ENCODE results near the gene ZNF414.
"Not testable (repeated sequence)": the region's sequence is repeated elsewhere in the genome, so short reads cannot be mapped to it uniquely, and the experiment has no call there.

ZNF414 gene

DNA sequence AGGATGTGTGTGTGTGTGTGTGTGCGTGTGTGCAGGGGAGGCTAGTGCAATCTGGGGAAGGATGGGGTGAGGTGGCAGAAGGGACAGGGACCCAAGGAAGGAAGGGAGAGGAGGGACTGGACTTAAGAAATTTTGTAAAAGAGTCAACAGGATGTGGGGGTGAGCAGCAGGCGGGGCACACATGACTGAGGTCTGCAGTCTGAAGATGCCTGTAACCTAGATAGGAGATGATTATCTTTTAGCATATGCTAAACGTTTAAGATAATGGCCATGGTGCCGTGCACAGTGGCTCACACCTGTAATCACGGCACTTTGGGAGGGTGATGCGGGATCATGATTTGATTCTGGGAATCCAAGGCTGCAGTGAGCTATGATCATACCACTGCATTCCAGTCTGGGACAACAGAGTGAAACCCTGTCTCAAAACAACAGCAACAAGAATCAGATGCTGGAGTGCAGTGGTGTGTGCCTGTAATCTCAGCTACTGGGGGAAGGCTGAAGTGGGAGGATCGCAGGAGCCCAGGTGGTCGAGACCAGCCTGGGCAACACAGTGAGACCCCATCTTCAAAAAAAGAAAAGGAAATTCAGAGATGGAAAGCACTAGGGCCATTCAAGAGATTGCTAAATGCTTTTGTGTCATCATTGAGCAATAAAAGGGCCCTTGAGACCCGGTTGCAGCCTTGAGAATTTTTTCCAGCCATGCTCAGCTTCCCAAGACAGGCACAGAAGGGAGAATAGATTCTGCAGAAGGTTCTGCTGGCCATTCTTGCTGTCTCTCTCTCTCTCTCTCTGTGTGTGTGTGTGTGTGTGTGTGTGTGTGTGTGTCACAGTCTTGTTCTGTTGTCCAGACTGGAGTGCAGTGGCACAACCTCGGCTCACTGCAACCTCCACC lies 3.8 kb upstream of the ZNF414 start:
- no peak for DNase-seq

DNA sequence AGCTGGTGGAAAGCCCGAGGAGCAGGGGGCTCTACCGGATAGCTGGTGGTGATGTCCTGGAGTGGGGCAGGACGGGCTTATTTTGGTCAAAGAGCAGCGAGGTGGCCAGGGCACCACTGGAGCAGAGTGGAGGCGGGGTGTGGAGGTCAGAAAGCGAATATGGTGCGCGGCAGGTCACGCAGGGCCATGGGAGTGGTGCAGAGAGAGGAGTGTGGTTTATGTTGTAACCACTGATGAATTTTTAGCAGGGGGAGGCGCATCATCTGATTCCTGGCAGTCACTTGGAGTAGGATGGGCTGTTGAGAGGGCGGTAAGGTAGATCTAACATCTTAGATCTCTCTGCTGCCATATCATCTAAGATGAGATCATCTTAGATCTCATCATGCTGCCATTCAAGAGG lies 1.4 kb upstream of the ZNF414 start:
- DNase-seq: no peak

DNA sequence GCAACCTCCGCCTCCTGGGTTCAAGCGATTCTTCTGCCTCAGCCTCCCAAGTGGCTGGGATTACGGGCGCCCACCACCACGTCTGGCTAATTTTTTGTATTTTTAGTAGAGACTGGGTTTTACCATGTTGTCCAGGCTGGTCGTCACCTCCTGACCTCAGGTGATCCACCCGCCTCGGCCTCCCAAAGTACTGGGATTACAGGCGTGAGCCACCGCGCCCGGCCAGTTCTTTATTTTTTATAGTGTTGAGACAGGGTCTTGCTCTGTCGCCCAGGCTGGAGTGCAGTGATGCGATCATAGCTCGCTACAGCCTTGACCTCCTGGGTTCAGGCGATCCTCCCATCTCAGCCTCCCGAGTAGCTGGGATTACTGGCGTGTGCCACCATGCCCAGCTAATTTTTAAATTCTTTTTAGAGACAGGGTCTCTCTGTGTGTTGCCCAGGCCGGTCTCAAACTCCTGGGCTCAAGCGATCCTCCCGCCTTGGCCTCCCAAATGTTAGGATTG lies 590 bp upstream of the ZNF414 start:
- not testable (repeated sequence) for DNase-seq

DNA sequence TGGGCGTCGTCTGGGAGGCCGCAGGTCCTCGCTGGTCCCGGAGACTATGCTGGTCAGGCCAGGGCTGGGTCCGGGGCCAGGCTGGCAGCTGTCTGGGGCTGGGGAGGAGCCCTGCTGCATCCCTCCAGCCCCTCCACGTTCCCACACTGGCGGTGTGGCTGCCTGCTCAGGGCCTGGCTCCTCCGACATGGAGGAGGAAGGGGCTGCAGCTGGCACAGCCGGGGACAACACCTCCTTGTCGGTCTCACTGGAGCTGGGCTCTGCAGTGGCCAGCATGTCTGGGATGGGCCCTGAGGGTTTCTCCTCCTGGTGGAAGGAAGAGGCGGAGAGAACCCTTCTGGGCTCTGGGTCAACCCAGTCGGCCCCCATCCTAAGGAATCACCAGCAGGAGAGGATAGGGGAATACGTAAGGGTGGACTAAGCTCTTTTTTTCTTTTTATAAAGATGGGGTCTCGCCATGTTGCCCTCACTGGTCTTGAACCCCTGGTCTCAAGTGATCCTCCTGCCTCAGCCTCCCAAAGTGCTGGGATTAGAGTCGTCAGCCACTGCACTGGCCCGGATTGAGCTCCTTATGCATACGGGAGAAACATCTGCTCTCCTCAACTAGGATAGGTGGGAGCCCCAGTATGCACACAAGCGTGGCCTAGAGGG lies 806 bp downstream of the ZNF414 start:
- DNase-seq: no peak

DNA sequence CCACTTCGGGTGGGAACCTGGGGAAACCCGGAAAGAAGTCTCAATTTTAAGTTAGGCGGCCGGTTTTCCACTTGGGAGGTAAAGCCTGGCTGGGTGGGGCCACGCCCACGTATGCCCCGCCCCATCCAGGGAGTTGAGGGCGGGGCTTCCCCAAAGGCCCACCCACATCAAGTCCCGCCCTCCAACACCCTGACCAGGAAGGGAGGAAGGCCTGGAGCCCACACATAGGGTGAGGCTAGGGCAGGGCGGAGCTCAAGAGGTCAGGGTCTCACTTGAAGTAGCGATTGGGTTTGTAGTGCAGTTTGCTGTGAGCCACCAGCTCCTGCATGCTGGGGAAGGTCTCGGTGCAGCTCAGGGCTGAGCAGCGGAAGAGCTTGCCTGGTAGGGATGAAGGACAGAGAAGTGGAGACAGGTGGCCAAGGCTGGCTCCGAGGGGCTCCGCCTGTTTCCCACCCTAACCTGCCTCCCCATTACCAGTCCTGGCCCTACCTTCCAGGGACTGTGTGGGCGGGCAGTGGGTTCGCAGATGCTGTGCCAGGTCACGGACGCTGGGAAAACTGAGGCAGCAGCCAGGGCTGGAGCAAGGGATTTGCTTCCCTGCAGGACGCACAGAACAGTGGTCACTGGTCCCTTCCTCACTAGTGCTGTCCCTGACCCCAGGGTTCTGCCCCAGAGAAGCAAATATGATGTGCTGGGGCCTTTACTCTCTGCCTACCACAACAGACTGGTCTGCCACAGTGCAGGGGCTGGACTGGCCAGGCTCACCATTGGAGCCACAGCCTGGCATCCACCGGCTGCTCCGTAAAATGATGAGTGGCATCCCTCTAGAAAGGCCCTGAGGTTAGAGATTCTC lies 1.6 kb downstream of the ZNF414 start:
- no peak for DNase-seq

DNA sequence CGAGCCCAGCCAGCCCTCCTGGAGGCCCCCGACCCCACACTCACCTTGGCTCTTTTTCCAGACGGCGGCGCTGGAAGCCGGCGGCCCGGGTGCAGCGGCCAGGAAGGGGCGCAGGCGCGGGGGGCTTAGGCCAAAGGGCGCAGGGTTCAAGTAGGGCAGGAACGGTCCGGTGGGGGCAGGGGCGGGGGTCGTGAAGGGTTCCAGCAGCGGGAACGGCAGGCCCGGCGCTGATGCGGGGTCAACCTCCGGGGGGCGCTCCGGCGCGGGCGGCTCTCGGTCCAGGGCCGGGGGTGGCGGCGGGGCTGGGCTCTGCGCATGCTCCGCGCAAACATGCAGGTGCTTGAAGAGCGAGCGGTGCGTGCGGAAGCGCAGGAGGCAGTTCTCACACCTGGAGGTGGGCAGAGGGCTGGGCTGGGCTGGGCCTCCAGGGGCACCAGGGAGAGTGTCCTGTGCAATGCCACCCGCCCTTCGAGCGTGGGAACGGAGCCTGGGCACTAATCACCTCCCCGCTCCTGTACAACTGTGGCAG lies 2.3 kb downstream of the ZNF414 start:
- DNase-seq: no peak

DNA sequence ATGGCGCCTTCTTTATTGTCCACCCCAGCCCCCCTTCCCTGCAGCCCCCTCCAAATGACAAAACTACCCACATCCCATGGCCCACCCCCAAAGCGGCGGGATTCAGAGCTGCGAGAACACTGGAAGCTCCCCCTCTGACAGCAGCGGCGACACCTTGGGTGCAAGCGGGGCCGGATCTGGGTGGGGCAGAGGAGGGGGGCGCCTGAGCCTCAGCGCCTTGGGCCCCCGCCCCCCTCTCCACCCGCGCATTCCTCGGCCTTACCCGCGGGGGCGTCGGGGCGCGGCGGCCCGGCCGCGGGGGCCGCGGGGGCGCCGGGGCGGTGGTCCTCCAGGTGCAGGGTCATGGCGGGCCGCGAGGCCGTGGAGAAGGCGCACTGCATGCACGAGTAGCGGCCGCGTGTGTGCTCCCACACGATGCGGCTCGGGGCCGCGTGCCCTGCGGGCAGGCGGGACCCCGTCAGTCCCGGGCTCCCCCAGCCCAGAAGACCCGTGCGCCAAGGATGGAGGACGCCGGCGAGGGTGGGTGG lies 3.3 kb downstream of the ZNF414 start:
- no peak for DNase-seq

DNA sequence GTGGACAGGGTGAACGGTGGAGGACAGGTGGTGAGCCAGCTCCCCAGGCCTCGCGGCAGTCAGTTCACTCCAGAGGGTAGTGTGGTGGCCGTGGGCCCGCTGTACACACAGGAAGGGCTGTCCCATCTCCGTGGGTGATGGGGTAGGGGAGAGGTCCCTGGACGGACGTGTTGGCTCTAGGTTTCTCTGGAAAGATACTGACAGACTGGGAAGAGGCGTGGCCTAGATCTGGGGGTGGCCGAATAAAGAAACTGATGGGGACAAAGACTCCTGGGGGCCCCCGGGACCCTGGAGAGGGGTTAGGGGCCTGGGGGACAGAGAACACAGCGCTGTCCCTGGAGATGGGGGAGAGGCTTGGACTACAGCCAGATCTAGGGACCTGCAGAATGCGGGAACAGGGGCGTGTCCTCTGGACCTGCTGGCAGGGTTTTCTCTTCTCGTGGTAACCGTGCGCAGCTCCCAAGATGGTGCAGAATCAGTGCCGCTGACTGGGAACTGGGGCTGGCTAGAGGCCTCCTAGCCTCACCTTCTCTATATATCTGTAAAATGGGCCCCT lies 7.5 kb downstream of the ZNF414 start:
- no peak for DNase-seq

DNA sequence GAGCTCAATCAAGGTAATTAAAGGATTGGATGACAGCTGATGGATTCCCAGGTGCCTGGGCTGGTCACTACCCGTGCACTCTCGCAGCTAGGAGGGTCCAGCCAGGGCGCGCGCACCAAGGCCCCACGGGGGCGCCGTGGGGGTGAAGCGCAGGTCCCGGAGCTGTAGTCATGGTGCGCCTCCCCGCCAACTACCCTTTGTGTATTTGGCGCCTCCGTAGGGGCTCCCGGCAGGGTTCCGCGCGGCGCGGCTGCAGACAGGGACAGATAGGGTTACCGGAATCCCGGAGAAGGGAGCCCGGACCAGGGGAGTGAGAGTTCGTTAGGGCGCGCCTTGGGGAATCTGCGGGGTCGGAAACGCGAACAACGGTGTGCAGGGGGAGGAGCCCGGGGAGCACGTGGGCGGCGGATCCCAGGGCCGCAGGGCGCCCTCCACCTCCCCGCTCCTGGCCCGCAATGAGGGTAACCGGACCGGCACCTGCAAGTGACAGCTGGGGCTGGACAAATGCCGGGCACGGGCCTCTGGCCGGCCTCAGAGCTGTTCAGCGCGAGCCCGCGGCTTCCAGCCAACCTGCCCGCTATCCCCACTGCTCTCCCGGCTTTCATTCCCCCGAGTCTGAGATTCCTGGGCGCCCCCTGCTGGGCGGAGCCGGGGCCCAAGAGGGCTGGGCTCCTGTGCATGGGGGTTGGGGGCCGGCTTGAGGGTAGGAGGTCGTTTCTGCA lies 8.1 kb downstream of the ZNF414 start:
- no peak for DNase-seq

DNA sequence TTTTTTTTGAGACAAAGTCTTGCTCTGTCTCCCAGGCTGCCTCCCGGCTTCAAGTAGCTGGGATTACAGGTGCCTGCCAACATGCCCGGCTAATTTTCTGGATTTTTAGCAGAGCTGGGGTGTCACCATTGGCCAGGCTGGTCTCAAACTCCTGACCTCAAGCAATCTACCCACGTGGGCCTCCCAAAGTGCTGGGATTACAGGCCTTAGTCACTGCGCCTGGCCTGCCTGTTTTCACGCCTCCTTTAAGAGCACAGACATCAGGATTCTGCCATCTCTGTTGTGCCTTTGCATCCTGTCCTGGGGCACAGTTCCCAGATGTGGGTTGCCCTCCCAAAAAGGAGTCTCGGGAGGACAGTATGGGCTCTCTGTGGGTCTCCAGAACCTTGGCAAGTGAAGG lies 9.0 kb downstream of the ZNF414 start:
- DNase-seq: no peak

DNA sequence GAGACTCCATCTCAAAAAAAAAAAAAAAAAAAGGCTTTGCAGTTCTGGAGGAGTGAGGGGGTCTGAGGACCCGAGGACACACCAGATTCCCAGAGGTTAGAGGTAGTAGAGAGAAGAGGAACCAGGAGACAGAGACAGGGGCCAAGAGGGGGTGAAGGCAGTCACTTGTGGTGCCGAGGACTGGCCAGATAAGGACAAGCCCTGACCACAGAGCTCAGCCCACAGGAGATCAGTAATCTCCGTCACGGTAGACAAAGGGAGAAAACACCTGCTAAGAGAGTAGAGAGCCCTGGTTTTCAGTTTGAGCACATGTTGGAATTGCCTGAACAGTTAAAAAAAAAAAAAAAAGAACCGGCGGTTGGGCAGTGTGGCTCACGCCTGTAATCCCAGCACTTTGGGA lies 9.8 kb downstream of the ZNF414 start:
- DNase-seq: no peak

DNA sequence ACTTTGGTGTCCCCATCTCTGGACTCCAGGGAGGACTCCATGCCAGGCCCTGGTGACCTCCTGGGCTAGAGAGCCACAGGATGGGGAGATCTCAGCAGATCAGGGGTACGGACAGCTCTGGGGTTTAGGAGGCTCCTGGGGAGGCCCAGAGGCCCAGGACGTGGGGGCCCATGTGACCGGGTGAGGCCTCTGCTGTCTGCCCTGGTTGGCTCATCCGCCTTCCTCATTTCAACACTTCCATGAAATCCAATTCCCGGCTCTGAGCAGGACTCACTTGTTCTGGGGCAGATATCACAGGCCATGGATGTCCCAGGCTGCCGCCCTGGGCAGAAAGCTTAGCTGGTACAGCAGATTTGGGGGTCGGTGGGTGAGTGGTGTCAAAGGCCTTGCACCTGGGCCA lies 10.5 kb downstream of the ZNF414 start:
- no peak for DNase-seq

DNA sequence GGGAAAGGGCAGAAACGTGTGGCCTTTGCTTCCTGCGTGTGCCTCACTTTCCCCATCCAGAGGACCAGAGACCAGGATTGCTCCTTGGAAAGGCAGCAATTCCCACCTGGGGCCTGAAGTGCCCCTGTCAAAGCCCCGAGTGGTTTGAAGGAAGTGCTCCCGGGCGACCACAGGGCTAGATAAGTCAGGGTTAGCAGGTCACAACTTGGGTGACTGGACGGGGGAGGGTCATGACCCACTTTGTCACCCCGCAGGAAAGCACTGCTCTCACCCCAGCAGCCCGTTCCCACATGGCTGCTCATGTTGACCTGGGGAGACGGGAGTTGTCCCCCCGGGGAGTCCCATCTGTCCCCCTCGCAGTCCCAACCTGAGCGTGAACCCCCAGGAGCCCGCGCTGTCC lies 12.0 kb downstream of the ZNF414 start:
- DNase-seq: no peak

DNA sequence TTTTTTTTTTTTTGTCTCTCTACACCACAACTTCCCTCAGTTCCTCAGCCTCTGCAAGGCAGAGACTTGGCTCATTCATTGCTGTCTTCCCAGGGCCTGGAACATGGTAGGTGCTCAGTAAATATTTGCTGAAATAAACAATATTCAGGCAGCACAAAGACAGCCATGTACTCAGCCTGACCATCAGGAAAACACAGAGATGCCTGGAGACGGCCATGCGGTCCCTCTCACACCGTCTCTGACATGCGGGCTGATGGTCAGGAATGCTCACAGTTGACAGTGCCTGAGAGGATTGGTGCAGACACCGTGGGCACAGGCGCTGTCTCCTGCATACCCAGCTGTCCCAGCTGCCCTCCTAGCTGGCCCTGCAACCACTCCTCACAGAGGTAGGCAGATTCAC lies 12.5 kb downstream of the ZNF414 start:
- no peak for DNase-seq

DNA sequence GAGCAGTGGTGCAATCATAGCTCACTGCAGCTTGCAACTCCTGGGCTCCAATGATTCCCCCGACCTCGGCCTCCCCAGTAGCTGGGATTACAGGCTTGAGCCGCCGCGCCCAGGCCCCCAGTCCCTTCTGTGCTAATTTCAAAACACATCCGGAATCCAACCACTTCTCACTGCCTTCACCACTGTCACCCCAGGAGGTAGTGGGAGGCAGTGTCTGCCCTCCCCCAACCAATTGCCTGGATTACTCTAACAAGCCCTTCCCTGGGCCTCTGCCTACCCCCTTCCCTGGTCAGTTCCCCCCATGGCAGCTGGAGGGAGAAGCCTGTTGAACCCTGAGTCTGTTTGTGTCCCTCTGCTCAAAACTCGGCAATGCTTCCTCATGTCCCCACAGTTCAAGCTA lies 13.8 kb downstream of the ZNF414 start:
- DNase-seq: no peak

DNA sequence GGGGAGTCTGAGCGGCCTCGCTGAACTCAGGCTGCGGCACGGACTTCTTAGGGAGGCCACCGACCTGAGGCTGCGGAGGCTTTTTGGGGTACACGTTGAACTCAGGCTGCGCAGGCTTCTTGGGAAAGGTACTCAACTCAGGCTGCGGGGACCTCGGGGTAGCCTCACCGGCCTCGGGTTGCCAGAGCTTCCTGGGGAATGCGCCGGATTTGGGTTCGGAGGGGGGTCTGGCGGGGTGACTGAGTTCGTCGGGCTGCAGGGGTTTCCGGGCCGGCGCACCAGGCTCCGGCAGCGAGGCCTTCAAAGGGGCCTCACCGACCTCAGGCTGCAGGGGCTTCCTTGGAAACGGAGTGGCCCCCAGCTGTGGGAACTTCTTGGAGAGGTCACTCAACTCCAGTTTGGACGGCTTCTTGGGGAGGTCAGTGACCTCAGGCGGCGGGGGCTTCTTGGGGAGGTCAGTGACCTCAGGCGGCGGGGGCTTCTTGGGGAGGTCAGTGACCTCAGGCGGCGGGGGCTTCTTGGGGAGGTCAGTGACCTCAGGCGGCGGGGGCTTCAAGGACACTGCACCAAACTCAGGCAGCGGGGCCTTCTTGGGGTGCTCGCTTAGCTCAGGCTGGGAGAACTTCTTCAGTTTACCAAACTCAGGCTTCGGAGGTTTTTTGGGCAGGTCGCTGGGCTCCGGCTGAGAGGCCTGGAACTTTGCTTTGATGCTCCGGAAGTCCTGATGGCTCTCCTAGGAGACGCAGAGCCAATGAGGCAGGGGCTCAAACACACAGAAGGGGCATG lies 14.7 kb downstream of the ZNF414 start:
- DNase-seq: no peak

DNA sequence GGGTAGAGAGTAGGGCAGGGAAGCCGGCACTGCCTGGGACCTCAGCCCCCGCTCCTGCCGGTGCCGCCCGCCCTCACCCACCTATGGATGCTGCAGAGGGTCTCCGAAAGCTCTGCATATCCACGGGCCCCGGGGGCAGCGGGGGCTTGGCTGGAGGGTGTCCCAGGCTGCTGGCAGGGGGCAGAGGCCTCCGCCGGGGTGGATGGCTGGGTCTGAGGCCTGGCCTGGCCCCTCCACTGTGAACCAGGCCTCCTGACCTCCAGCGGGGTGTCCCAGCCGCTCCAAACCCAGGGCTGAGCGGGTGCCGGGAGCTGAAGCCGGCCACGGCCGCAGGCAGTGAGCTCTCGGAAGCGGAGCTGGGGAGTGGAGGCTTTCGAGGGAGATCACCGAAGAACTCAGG lies 15.7 kb downstream of the ZNF414 start:
- DNase-seq: no peak

DNA sequence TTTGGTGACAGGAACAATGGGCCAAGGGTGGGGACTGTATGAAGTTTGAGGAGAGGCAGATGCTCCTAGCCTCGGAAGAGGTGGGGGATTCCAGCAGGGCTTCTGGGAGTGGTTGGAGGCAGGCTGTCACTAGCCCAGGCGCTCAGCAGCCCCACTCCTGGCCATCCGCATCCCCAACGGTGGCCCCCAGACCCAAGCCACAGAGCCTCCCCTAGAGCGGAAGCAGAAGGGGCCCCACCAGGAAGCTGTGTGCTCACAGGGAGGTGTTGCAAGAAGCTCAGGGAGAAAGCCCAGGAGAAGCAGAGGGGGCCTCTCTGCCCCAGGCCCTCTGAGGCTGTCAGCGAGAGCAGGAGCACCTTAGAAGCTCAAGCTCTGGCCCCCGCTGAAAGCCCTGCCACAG lies 19.8 kb downstream of the ZNF414 start:
- no peak for DNase-seq

DNA sequence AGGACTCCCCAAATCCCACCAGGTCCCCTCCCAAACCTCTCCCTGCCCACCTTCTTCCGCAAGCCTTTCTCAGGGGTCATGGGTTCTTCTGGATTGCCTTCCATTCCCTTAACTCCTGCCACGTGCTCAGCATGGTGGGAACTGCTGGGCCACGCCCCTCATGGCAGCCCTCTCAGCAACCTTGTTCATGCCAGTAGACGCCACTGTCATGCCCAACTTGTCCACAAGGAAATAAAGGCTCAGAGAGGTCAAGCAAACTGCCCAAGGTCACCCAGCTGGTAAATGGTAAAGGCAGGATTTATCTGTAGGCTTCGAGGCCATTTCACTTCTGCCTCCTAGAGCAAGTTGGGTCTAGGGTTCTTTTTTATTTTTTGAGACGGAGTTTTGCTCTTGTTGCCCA lies 22.4 kb downstream of the ZNF414 start:
- no peak for DNase-seq

DNA sequence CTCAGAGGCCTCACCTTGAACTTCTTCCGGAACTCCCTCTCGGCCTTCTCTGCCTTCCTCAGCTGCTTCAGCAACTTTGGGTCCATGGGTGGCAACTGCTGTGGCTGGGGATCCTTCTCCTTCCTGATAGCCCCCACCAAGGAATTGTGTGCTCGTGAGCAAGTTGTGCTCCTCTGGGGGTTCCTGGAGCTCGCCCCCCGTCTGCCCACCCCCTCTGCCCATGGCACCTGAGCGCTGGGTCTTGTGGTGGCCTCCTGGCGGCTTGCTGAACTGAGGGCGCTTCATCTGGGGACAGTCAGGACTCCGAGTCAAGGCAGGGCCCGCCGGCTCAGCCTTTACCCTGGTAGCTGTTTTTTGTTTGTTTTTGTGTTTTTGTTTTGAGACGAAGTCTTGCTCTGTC lies 23.1 kb downstream of the ZNF414 start:
- no peak for DNase-seq

DNA sequence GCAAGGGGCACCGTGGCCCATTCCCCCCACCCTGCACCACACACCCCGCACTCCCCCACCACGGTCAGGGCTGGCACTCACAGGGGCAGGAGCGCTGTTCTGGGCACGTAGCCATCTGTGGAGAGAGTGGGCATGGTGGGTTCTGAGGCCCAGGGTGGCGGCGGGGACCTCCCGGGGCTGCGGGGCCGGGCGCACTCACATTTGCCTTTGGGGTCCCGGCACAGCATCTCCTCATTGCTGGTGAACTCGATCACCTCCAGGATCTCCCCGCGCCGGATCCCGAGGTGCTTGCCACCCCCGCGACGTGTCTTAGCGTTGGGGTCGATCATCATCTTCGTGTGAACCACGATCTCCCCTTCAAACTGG lies 23.6 kb downstream of the ZNF414 start:
- no peak for DNase-seq
